Parathyroid adenoma (tissue), 2 donors: ENCODE results near the gene ATP1B1.

Source experiments
- H2AFZ ChIP-seq: fragments of 300-600 bp; sonication (generic); one replicate; pipeline ENCODE4 v1.7.0; 2017; ENCODE audit warnings: antibody characterized with exemption, mild to moderate bottlenecking
- H3K27ac ChIP-seq: fragments of 300-600 bp; sonication (generic); one replicate; pipeline ENCODE4 v1.7.0; 2017
- H3K27me3 ChIP-seq: fragments of 300-600 bp; sonication (generic); one replicate; pipeline ENCODE4 v1.7.0; 2017; ENCODE audit warnings: low read length; ENCODE audit not compliant: control insufficient read depth, insufficient read depth
- H3K36me3 ChIP-seq: fragments of 300-600 bp; sonication (generic); one replicate; pipeline ENCODE4 v1.7.0; 2017; ENCODE audit warnings: low read length; ENCODE audit not compliant: control insufficient read depth, insufficient read depth
- H3K4me1 ChIP-seq: fragments of 300-600 bp; sonication (generic); one replicate; pipeline ENCODE4 v1.7.0; 2017; ENCODE audit warnings: control low read depth
- H3K4me2 ChIP-seq: fragments of 300-600 bp; sonication (generic); one replicate; pipeline ENCODE4 v1.7.0; 2017; ENCODE audit warnings: low read length
- H3K4me3 ChIP-seq: fragments of 300-600 bp; sonication (generic); one replicate; pipeline ENCODE4 v1.7.0; 2017; ENCODE audit warnings: low read depth, low read length
- H3K79me2 ChIP-seq: fragments of 300-600 bp; sonication (generic); one replicate; pipeline ENCODE4 v1.7.0; 2017; ENCODE audit warnings: control low read depth
- H3K9ac ChIP-seq: fragments of 300-600 bp; sonication (generic); one replicate; pipeline ENCODE4 v1.7.0; 2017; ENCODE audit warnings: mild to moderate bottlenecking
- H3K9me3 ChIP-seq: fragments of 300-600 bp; sonication (generic); one replicate; pipeline ENCODE4 v1.7.0; 2017; ENCODE audit warnings: low read length; ENCODE audit not compliant: control insufficient read depth
- TF ChIP-seq, protein P1 (sequence below): fragments of 300-600 bp; sonication (generic); IDR thresholded peaks from one replicate; pipeline ENCODE4 v1.7.0; 2017; ENCODE audit warnings: antibody characterized with exemption, mild to moderate bottlenecking
- donor health status: primary hyperparathyroidism.

Gene ATP1B1

DNA sequence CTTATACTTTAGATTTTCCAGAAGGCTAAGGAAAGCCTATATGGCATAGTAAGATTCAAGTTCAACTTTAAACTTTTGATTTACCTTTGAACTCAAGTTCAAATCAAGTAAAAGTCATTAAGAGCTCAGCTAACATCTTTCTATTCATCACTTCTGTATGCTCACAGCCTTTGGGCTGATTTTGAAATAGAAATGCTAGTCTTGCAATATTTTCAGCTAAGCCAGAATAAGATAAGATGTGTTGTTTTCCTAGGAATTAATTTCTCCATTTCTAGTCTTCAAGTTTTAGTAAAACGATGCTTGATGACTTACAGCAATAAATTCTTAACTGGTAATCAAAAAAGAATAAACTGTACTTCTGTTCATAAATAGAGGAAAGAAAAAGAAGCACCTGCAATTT, 35.6 kb downstream of the ATP1B1 start:
- Histone ChIP-seq H3K4me1 (no peaks in the 10 kb centered on the region), H3K27ac (no peak overlapping the region)

DNA sequence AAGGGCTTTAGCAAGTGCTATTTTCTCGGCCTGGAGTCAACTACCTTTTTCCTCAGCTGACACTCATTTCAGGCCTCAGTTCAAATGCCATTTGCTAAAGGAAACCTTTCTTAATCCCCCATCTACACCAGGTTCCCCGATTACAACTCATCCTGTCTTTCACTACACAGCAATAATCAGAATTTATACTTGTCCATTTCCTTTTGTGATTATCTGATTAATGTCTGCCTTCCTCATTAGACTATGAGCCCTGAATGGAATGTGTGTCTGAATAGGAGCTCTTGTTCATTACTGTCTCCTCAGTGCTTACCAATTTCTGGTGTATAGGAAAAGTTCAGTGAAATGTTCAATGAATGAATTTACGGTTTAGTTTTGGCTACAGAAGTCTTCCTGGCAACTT, 36.9 kb downstream of the ATP1B1 start:
- TF ChIP-seq, protein P1, sequence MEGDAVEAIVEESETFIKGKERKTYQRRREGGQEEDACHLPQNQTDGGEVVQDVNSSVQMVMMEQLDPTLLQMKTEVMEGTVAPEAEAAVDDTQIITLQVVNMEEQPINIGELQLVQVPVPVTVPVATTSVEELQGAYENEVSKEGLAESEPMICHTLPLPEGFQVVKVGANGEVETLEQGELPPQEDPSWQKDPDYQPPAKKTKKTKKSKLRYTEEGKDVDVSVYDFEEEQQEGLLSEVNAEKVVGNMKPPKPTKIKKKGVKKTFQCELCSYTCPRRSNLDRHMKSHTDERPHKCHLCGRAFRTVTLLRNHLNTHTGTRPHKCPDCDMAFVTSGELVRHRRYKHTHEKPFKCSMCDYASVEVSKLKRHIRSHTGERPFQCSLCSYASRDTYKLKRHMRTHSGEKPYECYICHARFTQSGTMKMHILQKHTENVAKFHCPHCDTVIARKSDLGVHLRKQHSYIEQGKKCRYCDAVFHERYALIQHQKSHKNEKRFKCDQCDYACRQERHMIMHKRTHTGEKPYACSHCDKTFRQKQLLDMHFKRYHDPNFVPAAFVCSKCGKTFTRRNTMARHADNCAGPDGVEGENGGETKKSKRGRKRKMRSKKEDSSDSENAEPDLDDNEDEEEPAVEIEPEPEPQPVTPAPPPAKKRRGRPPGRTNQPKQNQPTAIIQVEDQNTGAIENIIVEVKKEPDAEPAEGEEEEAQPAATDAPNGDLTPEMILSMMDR, result no peak
- no peak overlapping the region for H3K4me3 ChIP-seq
- H3K36me3 ChIP-seq, result no peaks in the 10 kb centered on the region
- no peak overlapping the region for H3K9ac ChIP-seq
- no peak overlapping the region for H3K4me2 ChIP-seq
- H3K27me3 ChIP-seq, result no peaks in the 10 kb centered on the region
- H3K9me3 ChIP-seq, result no peaks in the 10 kb centered on the region
- H2AFZ ChIP-seq, result no peak overlapping the region
- H3K4me1 ChIP-seq, result no peaks in the 10 kb centered on the region
- no peaks in the 10 kb centered on the region for H3K79me2 ChIP-seq
- H3K27ac ChIP-seq, result no peak overlapping the region

More for the DNA sequence above, 35.6 kb downstream of the ATP1B1 start:
- H2AFZ ChIP-seq, result no peak overlapping the region
- H3K9ac ChIP-seq, result no peak overlapping the region
- no peaks in the 10 kb centered on the region for H3K27me3 ChIP-seq
- H3K36me3 ChIP-seq, result no peaks in the 10 kb centered on the region
- H3K4me2 ChIP-seq, result no peak overlapping the region
- H3K4me3 ChIP-seq, result no peak overlapping the region
- H3K9me3 ChIP-seq, result no peaks in the 10 kb centered on the region
- no peaks in the 10 kb centered on the region for H3K79me2 ChIP-seq
- TF ChIP-seq, protein P1, result no peak

DNA sequence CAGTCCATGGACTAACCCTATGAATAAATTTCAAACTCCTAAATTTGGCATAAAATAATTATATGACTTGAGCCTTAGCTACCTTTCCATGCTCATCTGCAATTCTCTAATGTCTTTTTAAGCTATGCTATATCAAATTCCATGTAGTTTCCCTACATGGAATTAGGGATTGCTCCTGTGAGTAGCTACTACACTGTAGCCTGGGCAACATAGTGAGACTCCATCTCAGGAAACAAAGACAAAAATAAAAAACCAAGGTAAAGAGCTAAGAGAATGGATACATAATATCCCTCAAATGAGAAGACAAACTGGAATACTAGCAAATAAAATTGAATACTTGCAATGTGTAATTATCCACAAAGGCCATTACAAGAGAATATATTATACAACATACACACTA, 37.5 kb downstream of the ATP1B1 start:
- no peak overlapping the region for H3K27ac ChIP-seq

DNA sequence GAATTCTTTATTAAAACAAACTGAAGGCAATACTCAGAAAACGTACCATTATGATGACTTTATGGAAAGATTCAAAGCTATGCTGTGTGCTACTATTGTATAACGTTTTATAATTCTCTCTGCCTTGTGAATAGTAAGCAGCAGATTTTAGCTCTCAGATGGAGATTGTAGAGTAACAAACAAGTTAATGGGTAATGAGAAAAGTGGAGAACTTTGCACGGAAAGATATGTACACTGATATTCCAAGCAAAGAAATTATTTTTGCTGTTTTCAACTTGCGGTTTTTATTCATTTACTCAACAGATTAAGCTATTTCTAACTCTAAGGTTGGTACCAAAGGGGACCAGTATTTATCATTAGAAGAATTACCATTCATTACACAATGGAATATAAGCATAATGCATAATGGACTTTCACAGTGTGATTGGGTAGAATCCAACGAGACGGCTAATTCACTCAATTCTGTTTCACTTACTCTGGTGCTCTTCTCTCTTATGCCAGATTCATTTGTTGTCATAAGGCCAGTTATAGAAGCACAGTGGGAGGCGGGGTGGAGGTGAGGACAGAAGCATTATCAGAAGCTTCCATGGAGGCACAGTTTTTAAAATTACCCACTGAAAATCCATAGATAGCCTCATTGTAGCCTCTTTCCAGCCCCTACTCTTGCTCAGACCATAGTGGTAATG, 38.6 kb downstream of the ATP1B1 start:
- no peaks in the 10 kb centered on the region for H3K79me2 ChIP-seq
- no peaks in the 10 kb centered on the region for H3K4me1 ChIP-seq
- no peaks in the 10 kb centered on the region for H3K9me3 ChIP-seq
- no peak overlapping the region for H3K9ac ChIP-seq
- no peaks in the 10 kb centered on the region for H3K36me3 ChIP-seq
- no peak overlapping the region for H3K4me2 ChIP-seq
- H3K27me3 ChIP-seq, result no peaks in the 10 kb centered on the region
- H2AFZ ChIP-seq, result no peak overlapping the region
- TF ChIP-seq, protein P1, result no peak
- no peak overlapping the region for H3K4me3 ChIP-seq
- H3K27ac ChIP-seq, result no peak overlapping the region

More for the DNA sequence above, 37.5 kb downstream of the ATP1B1 start:
- no peaks in the 10 kb centered on the region for H3K36me3 ChIP-seq
- TF ChIP-seq, protein P1, result no peak
- H3K9me3 ChIP-seq, result no peaks in the 10 kb centered on the region
- no peak overlapping the region for H3K4me2 ChIP-seq
- no peaks in the 10 kb centered on the region for H3K79me2 ChIP-seq
- no peak overlapping the region for H3K4me3 ChIP-seq
- no peak overlapping the region for H2AFZ ChIP-seq
- H3K9ac ChIP-seq, result no peak overlapping the region
- H3K4me1 ChIP-seq, result no peaks in the 10 kb centered on the region
- H3K27me3 ChIP-seq, result no peaks in the 10 kb centered on the region
